ENCODE results near the gene CDSN.
A peak's percentile ranks its signal among the peaks of the same experiment; 100 is the strongest.
"Not testable (repeated sequence)": the region's sequence is repeated elsewhere in the genome, so short reads cannot be mapped to it uniquely, and the experiment has no call there.

Gene CDSN

DNA sequence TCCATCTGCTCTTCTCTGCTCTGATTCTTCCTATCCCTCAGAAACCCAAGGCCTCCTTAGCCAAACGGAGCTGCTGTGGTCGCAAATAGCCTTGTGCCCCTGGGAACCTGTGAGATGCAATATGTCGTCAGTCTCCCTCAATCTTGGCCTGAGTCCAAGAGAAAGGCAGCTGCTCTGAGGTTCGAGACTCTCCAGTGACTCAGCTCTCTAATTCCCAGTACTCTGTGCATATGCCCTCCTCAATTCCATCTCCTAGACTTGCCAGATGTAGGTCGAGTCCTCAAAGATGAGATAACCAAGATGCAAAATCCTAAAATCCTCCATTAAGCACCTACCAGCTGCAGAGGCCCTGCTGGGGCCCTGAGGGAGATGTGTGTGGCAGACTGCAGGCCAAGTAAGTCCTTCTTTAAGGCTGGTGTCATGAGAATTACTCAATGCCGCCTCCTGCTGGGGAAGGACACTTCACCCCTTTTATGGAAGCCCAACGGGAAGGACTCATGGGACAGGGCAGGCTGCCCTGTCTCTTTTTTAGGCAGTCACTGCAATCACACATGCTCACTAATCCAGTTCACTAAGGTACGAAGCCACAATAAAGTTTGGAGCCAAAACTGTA lies 36.4 kb downstream of the CDSN start:
- DNase-seq: no peak

GRCh38 chr6:31081872-31082271 lies 38.4 kb downstream of the CDSN start:
- no peak for DNase-seq

DNA sequence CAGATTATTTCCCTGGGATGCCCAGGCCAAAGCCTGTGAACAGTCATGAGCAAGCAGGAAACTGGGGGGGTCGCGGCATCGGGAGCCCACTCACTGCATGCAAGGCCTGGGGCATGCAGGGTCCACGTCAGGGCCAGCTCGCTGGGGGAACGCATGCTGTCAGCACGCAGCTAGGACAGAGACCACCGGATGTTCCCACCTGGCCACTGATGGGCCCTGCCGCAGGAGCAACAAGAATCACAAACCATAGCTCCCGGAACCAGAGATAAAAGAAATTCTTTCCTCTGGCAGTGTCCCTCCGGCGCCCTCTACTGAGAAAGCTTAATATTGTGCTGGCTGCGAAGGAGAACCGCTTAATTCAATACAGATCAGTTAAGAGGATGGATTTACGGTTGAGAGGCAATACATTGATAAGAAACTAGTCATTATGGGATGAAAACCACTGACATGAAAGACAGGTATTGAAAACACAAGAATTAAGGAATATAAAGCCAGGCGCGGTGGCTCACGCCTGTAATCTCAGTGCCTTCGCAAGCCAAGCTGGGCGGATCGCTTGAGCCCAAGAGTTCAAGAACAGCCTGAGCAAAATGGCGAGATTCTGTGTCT lies 40.5 kb downstream of the CDSN start:
- DNase-seq: peak; percentile 77

DNA sequence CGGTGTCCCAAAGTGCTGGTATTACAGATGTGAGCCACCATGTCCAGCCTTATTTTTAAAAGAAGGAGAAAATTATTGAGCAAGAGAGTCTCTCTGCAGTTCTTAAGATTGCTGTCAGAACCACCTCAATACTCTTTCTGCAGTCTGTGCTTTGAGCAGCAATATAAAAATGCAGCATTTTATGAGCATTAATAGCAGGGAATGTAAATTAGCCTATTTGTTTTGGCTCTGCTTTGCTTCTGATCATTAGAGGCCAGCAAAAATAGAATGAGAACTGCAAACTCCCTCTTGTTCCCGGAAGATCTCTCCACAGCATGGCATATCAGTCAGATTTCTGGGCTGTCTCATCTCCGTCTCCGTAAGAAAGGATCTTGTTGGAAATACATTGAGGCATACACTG lies 43.6 kb downstream of the CDSN start:
- DNase-seq: no peak

DNA sequence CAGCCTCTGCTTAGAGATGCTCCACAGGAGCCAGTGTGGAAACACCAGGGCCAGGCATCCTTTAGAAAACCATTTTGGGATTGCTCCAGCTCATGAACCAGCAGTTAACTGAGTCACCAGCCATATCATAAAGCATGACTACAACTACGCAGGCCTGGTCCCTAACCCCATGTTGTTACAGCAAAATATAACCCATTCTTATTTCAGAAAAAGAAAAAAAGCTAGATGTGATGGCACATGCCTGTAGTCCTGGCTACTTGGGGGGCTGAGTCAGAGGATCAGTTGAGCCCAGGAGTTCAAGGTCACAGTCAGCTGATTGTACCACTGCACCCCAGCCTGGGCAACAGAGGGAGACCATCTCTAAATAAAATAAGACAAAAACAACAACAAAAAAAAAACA lies 44.7 kb downstream of the CDSN start:
- DNase-seq: no peak

DNA sequence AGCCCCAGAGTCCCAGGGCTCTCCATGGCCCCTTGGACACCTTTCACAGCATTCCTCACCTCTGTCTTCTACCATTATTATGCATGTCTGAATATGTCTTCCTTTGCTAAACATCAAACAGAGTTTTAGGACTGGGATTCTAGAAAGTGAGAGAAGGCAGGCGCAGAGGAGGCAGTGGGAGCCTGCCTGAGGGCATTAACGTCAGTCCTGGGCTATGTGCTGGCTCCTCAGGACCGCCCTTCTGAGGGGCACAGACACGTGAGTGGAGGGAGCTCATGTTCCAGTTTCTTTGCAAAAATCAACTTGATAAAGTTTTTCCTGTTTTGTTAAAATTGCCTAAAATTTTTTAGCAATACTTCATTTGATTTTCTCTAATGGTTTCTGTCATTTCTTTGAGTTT lies 45.8 kb downstream of the CDSN start:
- DNase-seq: no peak

- no peak for DNase-seq
Measured at GRCh38 chr6:31070711-31071197, 49.5 kb downstream of the CDSN start.

GRCh38 chr6:31068669-31069340 lies 51.4 kb downstream of the CDSN start:
- peak; percentile 95 for DNase-seq

- not testable (repeated sequence) for DNase-seq
Measured at GRCh38 chr6:31067891-31068668, 52.2 kb downstream of the CDSN start.

GRCh38 chr6:31067028-31067427 lies 53.2 kb downstream of the CDSN start:
- DNase-seq: not testable (repeated sequence)

DNA sequence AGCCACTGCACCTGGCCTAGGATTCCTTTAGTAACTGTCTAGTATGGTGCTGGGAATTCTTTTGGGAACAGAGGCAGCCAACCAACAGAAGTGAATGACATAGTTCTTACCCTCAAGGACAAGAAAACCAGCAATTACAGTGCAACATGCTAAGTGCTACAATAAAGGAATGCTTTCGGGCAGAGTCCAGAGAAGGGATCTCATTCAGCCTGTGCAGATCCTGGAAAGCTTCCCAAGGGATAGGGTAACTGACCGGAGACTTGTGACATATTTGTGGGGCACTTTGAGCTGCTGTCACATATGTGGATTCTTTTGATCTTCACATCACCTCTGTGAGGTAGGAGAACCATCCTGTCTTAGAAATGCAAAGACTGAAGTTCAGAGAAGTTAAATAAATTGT lies 54.7 kb downstream of the CDSN start:
- DNase-seq: no peak

Measured in NCI-H748 treated with DMSO at 0.1 percent for 48 hours (cell line).